SK-N-SH (cell line): Measurements from ENCODE around the gene GNG11. TPM values are rescaled to one million over a fixed set of nuclear protein-coding genes. Genes with fewer than 3 reads are reported as not detected.

Source experiments
- CTCF ChIA-PET: fragments of 300-600, 350-600 bp; formaldehyde crosslinking; extraction: SDS; loops from one replicate; lab custom pipeline; 2021; lab: Yijun Ruan, JAX
- POLR2A ChIA-PET: fragments of 350-600 bp; sonication (Branson Sonifier 250); formaldehyde crosslinking; extraction: SDS; loops from one replicate; lab custom pipeline; 2020; ENCODE audit warnings: antibody characterized with exemption, inconsistent platforms; lab: Yijun Ruan, JAX
- DNase-seq: peaks from one replicate; pipeline ENCODE4 v3.0.0; 2012
- H2AFZ ChIP-seq: fragments of 200-600 bp; sonication (generic); 2 replicates; pipeline ENCODE4 v1.8.1; 2016; ENCODE audit warnings: antibody characterized with exemption, mild to moderate bottlenecking, low read depth
- H3F3A ChIP-seq: fragments of 200-600 bp; sonication (generic); replicated peaks from 2 replicates; pipeline ENCODE3; 2016; ENCODE audit warnings: antibody characterized with exemption, mild to moderate bottlenecking; ENCODE audit not compliant: insufficient read depth
- H3K27ac ChIP-seq, 2 experiments: fragments of 200-500 bp in 1 of 2; fragments of 200-600 bp in 1 of 2; sonication (Bioruptor generic) in 1 of 2; sonication (generic), shearing (Covaris generic) in 1 of 2; 2 replicates each; pipeline versions ENCODE4 v1.5.1 to v1.6.1; 2014 to 2016; ENCODE audit warnings: low read depth in 2 of 2, inconsistent platforms in 1 of 2, low read length in 1 of 2, mild to moderate bottlenecking in 1 of 2, mixed read lengths in 1 of 2
- H3K27me3 ChIP-seq: fragments of 200-600 bp; sonication (generic), shearing (Covaris generic); 2 replicates; pipeline ENCODE4 v1.6.1; 2016; ENCODE audit warnings: mixed run types; ENCODE audit not compliant: insufficient read depth
- H3K36me3 ChIP-seq, 2 experiments: fragments of 200-500 bp in 1 of 2; fragments of 200-600 bp in 1 of 2; sonication (Bioruptor generic) in 1 of 2; sonication (generic) in 1 of 2; replicated peaks in 1 of 2; 2 replicates each; pipeline versions ENCODE3 to v1.5.1; 2014 to 2016; ENCODE audit warnings: low read length in 1 of 2, mild to moderate bottlenecking in 1 of 2; ENCODE audit not compliant: insufficient read depth in 2 of 2, control insufficient read depth in 1 of 2
- H3K4me1 ChIP-seq, 2 experiments: fragments of 200-500 bp in 1 of 2; fragments of 200-600 bp in 1 of 2; sonication (Bioruptor generic) in 1 of 2; sonication (generic), shearing (Covaris generic) in 1 of 2; 2 replicates each; pipeline versions ENCODE4 v1.5.1 to v1.6.1; 2014 to 2016; ENCODE audit warnings: low read depth in 1 of 2, low read length in 1 of 2, mixed run types in 1 of 2; ENCODE audit not compliant: insufficient read depth in 2 of 2, control insufficient read depth in 1 of 2
- H3K4me2 ChIP-seq: fragments of 200-600 bp; sonication (generic), shearing (Covaris generic); 2 replicates; pipeline ENCODE4 v1.6.1; 2017; ENCODE audit warnings: mixed run types
- H3K4me3 ChIP-seq, 2 experiments: fragments of 200-500 bp in 1 of 2; fragments of 200-600 bp in 1 of 2; sonication (Bioruptor generic) in 1 of 2; sonication (generic), shearing (Covaris generic) in 1 of 2; 2 replicates each; pipeline versions ENCODE4 v1.5.1 to v1.8.1; 2014 to 2016; ENCODE audit warnings: low read depth in 2 of 2, inconsistent platforms in 1 of 2, low read length in 1 of 2, mild to moderate bottlenecking in 1 of 2, mixed read lengths in 1 of 2, moderate library complexity in 1 of 2
- H3K79me2 ChIP-seq: fragments of 200-600 bp; sonication (generic); 2 replicates; pipeline ENCODE4 v1.8.1; 2017; ENCODE audit warnings: mild to moderate bottlenecking; ENCODE audit not compliant: insufficient read depth
- H3K9ac ChIP-seq: fragments of 200-600 bp; sonication (generic); 2 replicates; pipeline ENCODE4 v1.6.1; 2017; ENCODE audit warnings: mixed run types
- H3K9me2 ChIP-seq: fragments of 200-600 bp; sonication (generic); 2 replicates; pipeline ENCODE4 v1.6.1; 2017; ENCODE audit warnings: mixed run types
- H3K9me3 ChIP-seq: fragments of 200-600 bp; sonication (generic); 2 replicates; pipeline ENCODE4 v1.6.1; 2017; ENCODE audit warnings: mixed run types, mild to moderate bottlenecking, moderate library complexity
- H4K20me1 ChIP-seq: fragments of 200-600 bp; sonication (generic); 2 replicates; pipeline ENCODE4 v1.6.1; 2017; ENCODE audit warnings: mild to moderate bottlenecking, mixed run types; ENCODE audit not compliant: insufficient read depth
- CHD2 ChIP-seq: fragments of 150-350 bp; IDR thresholded peaks from 2 replicates; pipeline ENCODE4 v1.6.1; 2018; ENCODE audit warnings: low read length; ENCODE audit not compliant: partially characterized antibody
- EP300 ChIP-seq, 2 experiments: IDR thresholded peaks; 2 replicates each; pipeline versions ENCODE4 v1.4.0 to v1.6.1; 2012; ENCODE audit warnings: borderline replicate concordance in 1 of 2, low read depth in 1 of 2, low read length in 1 of 2
- FOSL2 ChIP-seq: IDR thresholded peaks from 2 replicates; pipeline ENCODE4 v1.4.0; 2012; ENCODE audit warnings: low read depth, mild to moderate bottlenecking, moderate library complexity, borderline replicate concordance
- FOXJ3 ChIP-seq: sonication (generic); formaldehyde crosslinking; IDR thresholded peaks from 2 replicates; pipeline ENCODE4 v1.5.1; 2020; ENCODE audit warnings: mild to moderate bottlenecking, missing genetic modification reagents
- FOXM1 ChIP-seq: IDR thresholded peaks from 2 replicates; pipeline ENCODE4 v1.4.0; 2012; ENCODE audit warnings: low read depth, mild to moderate bottlenecking
- GABPA ChIP-seq: IDR thresholded peaks from 2 replicates; pipeline ENCODE4 v1.4.0; 2012; ENCODE audit warnings: low read depth, mild to moderate bottlenecking
- JUND ChIP-seq: IDR thresholded peaks from 2 replicates; pipeline ENCODE4 v1.4.0; 2012
- MXI1 ChIP-seq: IDR thresholded peaks from 2 replicates; pipeline ENCODE4 v1.6.1; 2012; ENCODE audit warnings: mild to moderate bottlenecking, low read depth, low read length, improper control_type of control experiment
- NFIC ChIP-seq: IDR thresholded peaks from 2 replicates; pipeline ENCODE4 v1.4.0; 2012; ENCODE audit warnings: borderline replicate concordance
- NRF1 ChIP-seq: IDR thresholded peaks from 2 replicates; pipeline ENCODE4 v1.6.1; 2012; ENCODE audit warnings: low read depth, mild to moderate bottlenecking, low read length
- RAD21 ChIP-seq: IDR thresholded peaks from 2 replicates; pipeline ENCODE4 v1.6.1; 2012; ENCODE audit warnings: mild to moderate bottlenecking, low read length
- RCOR1 ChIP-seq: fragments of 150-350 bp; IDR thresholded peaks from 2 replicates; pipeline ENCODE4 v1.6.1; 2017; ENCODE audit warnings: antibody characterized with exemption, low read length
- RFX5 ChIP-seq: IDR thresholded peaks from 2 replicates; pipeline ENCODE4 v1.6.1; 2012; ENCODE audit warnings: mild to moderate bottlenecking, improper control_type of control experiment, low read length
- SIN3A ChIP-seq: IDR thresholded peaks from 2 replicates; pipeline ENCODE4 v1.6.1; 2012; ENCODE audit warnings: low read depth, mild to moderate bottlenecking, low read length, moderate library complexity, borderline replicate concordance
- SMC3 ChIP-seq: IDR thresholded peaks from 2 replicates; pipeline ENCODE4 v1.6.1; 2012; ENCODE audit warnings: low read depth, low read length, improper control_type of control experiment
- TAF1 ChIP-seq: IDR thresholded peaks from 2 replicates; pipeline ENCODE4 v1.6.1; 2012; ENCODE audit warnings: low read depth, mild to moderate bottlenecking, low read length, moderate library complexity, borderline replicate concordance
- YY1 ChIP-seq: IDR thresholded peaks from 2 replicates; pipeline ENCODE4 v1.4.0; 2012; ENCODE audit warnings: low read depth, mild to moderate bottlenecking
- WGBS: methylation state at CpG from one replicate; pipeline ENCODE4 v1.1.6; 2017; ENCODE audit warnings: low lambda C conversion rate; 5-methylcytosine and 5-hydroxymethylcytosine counted together
- polyA plus RNA-seq, 3 experiments: library from polyadenylated mRNA; depleted of rRNA; stranded (reverse); fragments of >200 nt; gene quantifications; 2 replicates each; pipeline ENCODE4 v1.2.3, GENCODE V29; 2012
- TF ChIP-seq, protein P1 (sequence below): fragments of 150-350 bp; IDR thresholded peaks from 2 replicates; pipeline ENCODE4 v1.6.1; 2017; ENCODE audit warnings: antibody characterized with exemption, low read length, low read depth, borderline replicate concordance
- TF ChIP-seq, protein P2 (sequence below): IDR thresholded peaks from 2 replicates; pipeline ENCODE4; 2012
- TF ChIP-seq, protein P3 (sequence below): IDR thresholded peaks from 2 replicates; pipeline ENCODE4 v1.6.1; 2012; ENCODE audit warnings: mild to moderate bottlenecking, low read depth, low read length, moderate library complexity
- TF ChIP-seq, protein P4 (sequence below): IDR thresholded peaks from 2 replicates; pipeline ENCODE4 v1.4.0; 2012; ENCODE audit warnings: low read depth, borderline replicate concordance
- TF ChIP-seq, protein P5 (sequence below): IDR thresholded peaks from 2 replicates; pipeline ENCODE4 v1.4.0; 2012; ENCODE audit warnings: low read depth, borderline replicate concordance

GNG11 gene
- 9.8 and 11.5 TPM in 2 replicates for polyA plus RNA-seq (2012; rRNA removed)
- polyA plus RNA-seq (2012; cell fraction: cytosol; rRNA removed): 13.4 and 17.0 TPM in 2 replicates
- polyA plus RNA-seq (2012; cell fraction: nucleus; rRNA removed): 4.4 and 4.7 TPM in 2 replicates

DNA sequence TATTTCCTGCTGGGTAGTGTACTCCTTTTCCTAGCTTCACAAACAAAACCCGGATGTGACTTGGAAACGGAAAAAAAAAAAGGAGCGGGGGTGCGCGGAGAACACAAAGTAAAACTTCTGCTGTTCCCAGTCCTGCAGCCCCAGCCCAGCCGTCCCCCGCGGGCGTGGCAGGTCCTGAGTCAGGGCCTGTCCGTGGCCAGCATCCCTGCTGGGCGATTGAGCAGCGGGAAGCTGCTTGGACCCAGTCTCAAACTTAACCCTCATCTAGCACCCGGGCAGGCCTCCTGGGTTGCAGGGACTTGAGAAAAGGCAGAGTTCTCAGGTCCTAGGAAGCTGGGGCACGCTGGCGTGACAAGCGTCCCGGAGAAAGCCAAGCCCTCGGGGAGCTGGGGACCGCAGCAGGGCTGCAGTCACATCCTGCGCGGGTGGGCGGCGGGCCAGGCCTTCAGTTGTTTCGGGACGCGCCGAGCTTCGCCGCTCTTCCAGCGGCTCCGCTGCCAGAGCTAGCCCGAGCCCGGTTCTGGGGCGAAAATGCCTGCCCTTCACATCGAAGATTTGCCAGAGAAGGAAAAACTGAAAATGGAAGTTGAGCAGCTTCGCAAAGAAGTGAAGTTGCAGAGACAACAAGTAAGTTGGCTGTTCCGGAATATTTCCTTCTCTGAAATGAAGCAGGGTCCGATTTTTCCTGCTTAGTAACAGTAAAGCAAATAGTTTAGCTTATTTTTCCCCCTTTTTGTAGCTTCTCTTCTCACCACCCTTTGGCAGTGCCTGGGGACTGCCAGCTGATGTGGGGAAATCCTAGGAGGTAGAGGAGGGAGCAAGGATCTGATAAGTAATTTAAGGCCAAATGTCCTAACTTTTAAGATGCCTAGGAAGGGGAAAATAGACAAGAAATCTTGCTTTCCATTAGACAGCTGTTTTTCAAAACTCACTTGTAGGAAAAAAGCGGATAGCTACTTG, at the start of gene GNG11:
Gene GNG11, plus strand, starts transcription at position 129 of the 960 bp plus-strand sequence. Its CDS starts 403 bp downstream, at position 532.
- peaks cover 13 to 14% of the 10 kb centered on the region in 2 experiments for H3K36me3 ChIP-seq
- H3K9ac ChIP-seq: peak within 1 kb of the TSS; percentile 73
- H3K4me2 ChIP-seq: peak within 1 kb of the TSS; percentile 73
- ChIA-PET CTCF (interaction anchor here (0.6 to 3.3 kb wide), 25 partner anchors 11 to 515 kb away, joined by 3 to 17 read pairs (median 4); partner anchors contain the start of gene TFPI2), POLR2A (interaction anchor here (0.5 to 1.7 kb wide), 11 partner anchors 10 to 201 kb away, joined by 3 to 8 read pairs (median 3); no protein-coding TSS in a partner anchor)
- H2AFZ ChIP-seq: peak within 1 kb of the TSS; percentile 92
- H3F3A ChIP-seq: peaks cover 8% of the 10 kb centered on the region
- under 1% methylated on average over 39 of the region's 39 CpGs for WGBS
- H3K9me3 ChIP-seq: no peaks in the 10 kb centered on the region
- no peaks in the 10 kb centered on the region for H3K27me3 ChIP-seq
- H3K9me2 ChIP-seq: no peaks in the 10 kb centered on the region
- peaks cover 14 to 25% of the 10 kb centered on the region in 2 experiments; a peak in 3 of 4 replicates for H3K4me1 ChIP-seq
- DNase-seq: peak; percentile 86
- H4K20me1 ChIP-seq: no peaks in the 10 kb centered on the region
- H3K79me2 ChIP-seq: peaks cover 30% of the 10 kb centered on the region
- H3K4me3 ChIP-seq: peak within 1 kb of the TSS; percentile 69 to 79
- H3K27ac ChIP-seq: peak within 1 kb of the TSS; percentile 78 to 98
- TF ChIP-seq EP300 (IDR thresholded peaks at IDR 0.05; ENCODE audit: borderline replicate concordance in 1 of 2, low read depth in 1 of 2, low read length in 1 of 2) (0 out of 4 replicates have a peak, but pooled peaks of 1 of the 2 experiments have one; percentile 32), RAD21 (peak; percentile 54), FOXM1 (peak; percentile 48; the same call in 1 of the 2 replicates), MXI1 (no peak; the same call in 1 of the 2 replicates), NFIC (peak; percentile 65), TAF1 (peak; percentile 55), SIN3A (no peak), FOXJ3 (CRISPR knock-in tag) (0 out of 2 replicates have a peak, but pooled peaks have one; percentile 59), SMC3 (peak; percentile 18; the same call in 1 of the 2 replicates), NRF1 (peak; percentile 41), RCOR1 (peak; percentile 6; the same call in 1 of the 2 replicates), FOSL2 (0 out of 2 replicates have a peak, but pooled peaks have one; percentile 10), YY1 (peak; percentile 30; the same call in 1 of the 2 replicates), CHD2 (no peak), RFX5 (no peak), GABPA (peak; percentile 13; the same call in 1 of the 2 replicates), JUND (no peak)
- TF ChIP-seq, protein P1, sequence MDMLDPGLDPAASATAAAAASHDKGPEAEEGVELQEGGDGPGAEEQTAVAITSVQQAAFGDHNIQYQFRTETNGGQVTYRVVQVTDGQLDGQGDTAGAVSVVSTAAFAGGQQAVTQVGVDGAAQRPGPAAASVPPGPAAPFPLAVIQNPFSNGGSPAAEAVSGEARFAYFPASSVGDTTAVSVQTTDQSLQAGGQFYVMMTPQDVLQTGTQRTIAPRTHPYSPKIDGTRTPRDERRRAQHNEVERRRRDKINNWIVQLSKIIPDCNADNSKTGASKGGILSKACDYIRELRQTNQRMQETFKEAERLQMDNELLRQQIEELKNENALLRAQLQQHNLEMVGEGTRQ: no peak
- TF ChIP-seq, protein P2, sequence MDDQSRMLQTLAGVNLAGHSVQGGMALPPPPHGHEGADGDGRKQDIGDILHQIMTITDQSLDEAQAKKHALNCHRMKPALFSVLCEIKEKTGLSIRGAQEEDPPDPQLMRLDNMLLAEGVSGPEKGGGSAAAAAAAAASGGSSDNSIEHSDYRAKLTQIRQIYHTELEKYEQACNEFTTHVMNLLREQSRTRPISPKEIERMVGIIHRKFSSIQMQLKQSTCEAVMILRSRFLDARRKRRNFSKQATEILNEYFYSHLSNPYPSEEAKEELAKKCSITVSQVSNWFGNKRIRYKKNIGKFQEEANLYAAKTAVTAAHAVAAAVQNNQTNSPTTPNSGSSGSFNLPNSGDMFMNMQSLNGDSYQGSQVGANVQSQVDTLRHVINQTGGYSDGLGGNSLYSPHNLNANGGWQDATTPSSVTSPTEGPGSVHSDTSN: no peak
- TF ChIP-seq, protein P3, sequence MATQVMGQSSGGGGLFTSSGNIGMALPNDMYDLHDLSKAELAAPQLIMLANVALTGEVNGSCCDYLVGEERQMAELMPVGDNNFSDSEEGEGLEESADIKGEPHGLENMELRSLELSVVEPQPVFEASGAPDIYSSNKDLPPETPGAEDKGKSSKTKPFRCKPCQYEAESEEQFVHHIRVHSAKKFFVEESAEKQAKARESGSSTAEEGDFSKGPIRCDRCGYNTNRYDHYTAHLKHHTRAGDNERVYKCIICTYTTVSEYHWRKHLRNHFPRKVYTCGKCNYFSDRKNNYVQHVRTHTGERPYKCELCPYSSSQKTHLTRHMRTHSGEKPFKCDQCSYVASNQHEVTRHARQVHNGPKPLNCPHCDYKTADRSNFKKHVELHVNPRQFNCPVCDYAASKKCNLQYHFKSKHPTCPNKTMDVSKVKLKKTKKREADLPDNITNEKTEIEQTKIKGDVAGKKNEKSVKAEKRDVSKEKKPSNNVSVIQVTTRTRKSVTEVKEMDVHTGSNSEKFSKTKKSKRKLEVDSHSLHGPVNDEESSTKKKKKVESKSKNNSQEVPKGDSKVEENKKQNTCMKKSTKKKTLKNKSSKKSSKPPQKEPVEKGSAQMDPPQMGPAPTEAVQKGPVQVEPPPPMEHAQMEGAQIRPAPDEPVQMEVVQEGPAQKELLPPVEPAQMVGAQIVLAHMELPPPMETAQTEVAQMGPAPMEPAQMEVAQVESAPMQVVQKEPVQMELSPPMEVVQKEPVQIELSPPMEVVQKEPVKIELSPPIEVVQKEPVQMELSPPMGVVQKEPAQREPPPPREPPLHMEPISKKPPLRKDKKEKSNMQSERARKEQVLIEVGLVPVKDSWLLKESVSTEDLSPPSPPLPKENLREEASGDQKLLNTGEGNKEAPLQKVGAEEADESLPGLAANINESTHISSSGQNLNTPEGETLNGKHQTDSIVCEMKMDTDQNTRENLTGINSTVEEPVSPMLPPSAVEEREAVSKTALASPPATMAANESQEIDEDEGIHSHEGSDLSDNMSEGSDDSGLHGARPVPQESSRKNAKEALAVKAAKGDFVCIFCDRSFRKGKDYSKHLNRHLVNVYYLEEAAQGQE: no peak; the same call in none of the 2 replicates
- TF ChIP-seq, protein P4, sequence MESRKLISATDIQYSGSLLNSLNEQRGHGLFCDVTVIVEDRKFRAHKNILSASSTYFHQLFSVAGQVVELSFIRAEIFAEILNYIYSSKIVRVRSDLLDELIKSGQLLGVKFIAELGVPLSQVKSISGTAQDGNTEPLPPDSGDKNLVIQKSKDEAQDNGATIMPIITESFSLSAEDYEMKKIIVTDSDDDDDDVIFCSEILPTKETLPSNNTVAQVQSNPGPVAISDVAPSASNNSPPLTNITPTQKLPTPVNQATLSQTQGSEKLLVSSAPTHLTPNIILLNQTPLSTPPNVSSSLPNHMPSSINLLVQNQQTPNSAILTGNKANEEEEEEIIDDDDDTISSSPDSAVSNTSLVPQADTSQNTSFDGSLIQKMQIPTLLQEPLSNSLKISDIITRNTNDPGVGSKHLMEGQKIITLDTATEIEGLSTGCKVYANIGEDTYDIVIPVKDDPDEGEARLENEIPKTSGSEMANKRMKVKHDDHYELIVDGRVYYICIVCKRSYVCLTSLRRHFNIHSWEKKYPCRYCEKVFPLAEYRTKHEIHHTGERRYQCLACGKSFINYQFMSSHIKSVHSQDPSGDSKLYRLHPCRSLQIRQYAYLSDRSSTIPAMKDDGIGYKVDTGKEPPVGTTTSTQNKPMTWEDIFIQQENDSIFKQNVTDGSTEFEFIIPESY: no peak
- TF ChIP-seq, protein P5, sequence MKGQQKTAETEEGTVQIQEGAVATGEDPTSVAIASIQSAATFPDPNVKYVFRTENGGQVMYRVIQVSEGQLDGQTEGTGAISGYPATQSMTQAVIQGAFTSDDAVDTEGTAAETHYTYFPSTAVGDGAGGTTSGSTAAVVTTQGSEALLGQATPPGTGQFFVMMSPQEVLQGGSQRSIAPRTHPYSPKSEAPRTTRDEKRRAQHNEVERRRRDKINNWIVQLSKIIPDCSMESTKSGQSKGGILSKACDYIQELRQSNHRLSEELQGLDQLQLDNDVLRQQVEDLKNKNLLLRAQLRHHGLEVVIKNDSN: no peak; the same call in 1 of the 2 replicates
